GM12892 (cell line): ENCODE data around the gene SFI1.

ENCODE experiments used
- POLR2A ChIP-seq: IDR thresholded peaks from 2 replicates; pipeline ENCODE4 v1.6.1; 2011; ENCODE audit warnings: low read depth, low read length, control low read depth
- POLR2AphosphoS5 ChIP-seq: IDR thresholded peaks from 2 replicates; pipeline ENCODE4 v1.6.1; 2011; ENCODE audit warnings: low read depth, low read length, control low read depth

DNA sequence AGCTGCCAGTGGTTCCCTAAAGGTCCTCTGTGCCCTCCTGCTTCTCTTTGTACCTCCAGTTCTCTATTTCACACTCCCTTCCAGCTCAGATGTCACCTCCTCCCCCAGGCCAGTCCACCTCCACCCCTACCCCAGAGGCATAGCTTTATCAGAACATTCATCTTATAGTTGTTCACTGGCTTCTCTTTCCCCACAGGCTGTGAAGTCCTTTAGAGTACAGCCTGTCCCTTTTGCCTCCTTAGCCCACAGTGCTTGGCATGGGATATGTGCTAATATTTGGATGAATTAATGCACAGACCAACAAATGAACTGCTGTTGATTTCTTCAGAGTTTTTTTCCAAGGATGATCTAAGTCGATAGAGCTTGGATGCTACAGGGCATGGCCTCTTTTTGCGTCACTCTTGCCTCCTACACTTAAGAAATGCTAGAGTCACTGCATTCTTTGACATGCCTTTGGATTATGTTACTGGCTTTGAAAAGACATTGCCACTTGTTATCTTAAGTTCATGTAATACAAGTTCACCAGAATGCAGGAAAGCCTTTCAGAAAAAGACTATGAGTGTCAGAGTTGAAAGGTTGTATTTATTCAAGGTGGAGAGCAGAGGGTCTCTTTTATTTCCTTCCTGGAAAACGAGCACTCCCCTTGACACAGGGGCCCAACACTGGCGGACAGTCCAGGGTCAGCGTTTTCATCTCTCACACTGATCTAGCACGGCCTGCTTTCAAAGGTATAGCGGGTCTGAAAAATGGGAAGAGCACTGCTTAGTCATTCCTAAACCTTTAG lies 90.0 kb downstream of the SFI1 start:
- TF ChIP-seq POLR2AphosphoS5 (no peak), POLR2A (no peak)
